SU-DHL-6 (cell line): ENCODE measurements around the gene FRAS1.
"Not testable (repeated sequence)": the region's sequence is repeated elsewhere in the genome, so short reads cannot be mapped to it uniquely, and the experiment has no call there.

Experiments used
- H2AFZ ChIP-seq: fragments of 200-600 bp; sonication (generic); 2 replicates; pipeline ENCODE4 v1.6.1; 2014; ENCODE audit warnings: low read depth, mild to moderate bottlenecking, moderate library complexity, mixed read lengths, antibody characterized with exemption, low read length; ENCODE audit not compliant: severe bottlenecking
- H3F3A ChIP-seq: fragments of 200-600 bp; shearing (Covaris generic); 2 replicates; pipeline ENCODE4 v1.6.0; 2016; ENCODE audit warnings: antibody characterized with exemption, mild to moderate bottlenecking; ENCODE audit not compliant: insufficient read depth
- H3K27ac ChIP-seq: fragments of 200-600 bp; sonication (generic); 2 replicates; pipeline ENCODE4 v1.5.1; 2016; ENCODE audit warnings: low read depth, mild to moderate bottlenecking, low read length, moderate library complexity, mixed read lengths
- H3K27me3 ChIP-seq: fragments of 200-600 bp; sonication (generic), shearing (Covaris generic); 2 replicates; pipeline ENCODE4 v1.6.0; 2014; ENCODE audit warnings: mild to moderate bottlenecking, low read length
- H3K36me3 ChIP-seq: fragments of 200-600 bp; sonication (generic); 2 replicates; pipeline ENCODE4 v1.6.1; 2014; ENCODE audit warnings: mild to moderate bottlenecking, low read length, mixed read lengths
- H3K4me2 ChIP-seq: fragments of 300-600, 200-600 bp; shearing (Covaris generic), sonication (generic); 2 replicates; pipeline ENCODE4 v1.6.0; 2014; ENCODE audit warnings: low read length, low read depth, mild to moderate bottlenecking; ENCODE audit not compliant: poor library complexity, severe bottlenecking
- H3K4me3 ChIP-seq: fragments of 200-600 bp; sonication (generic); 2 replicates; pipeline ENCODE4 v1.5.1; 2014; ENCODE audit warnings: antibody characterized with exemption, low read length, mild to moderate bottlenecking, mixed read lengths; ENCODE audit not compliant: insufficient read depth, poor library complexity, severe bottlenecking
- H3K79me2 ChIP-seq: fragments of 200-600 bp; sonication (generic); 2 replicates; pipeline ENCODE4 v1.6.1; 2014; ENCODE audit warnings: mild to moderate bottlenecking, low read length, moderate library complexity; ENCODE audit not compliant: insufficient read depth
- H3K9ac ChIP-seq: fragments of 200-600 bp; sonication (generic); 2 replicates; pipeline ENCODE4 v1.7.0; 2014; ENCODE audit warnings: mild to moderate bottlenecking, low read length
- H3K9me2 ChIP-seq: fragments of 200-600 bp; sonication (generic); replicated peaks from 2 replicates; pipeline ENCODE4 v1.6.1; 2014; ENCODE audit warnings: low read length; ENCODE audit not compliant: insufficient read depth
- H3K9me3 ChIP-seq: fragments of 200-600 bp; sonication (generic); 2 replicates; pipeline ENCODE4 v1.6.1; 2014; ENCODE audit warnings: low read length, mixed read lengths; ENCODE audit not compliant: insufficient read depth
- H4K20me1 ChIP-seq: fragments of 200-600 bp; sonication (generic); 2 replicates; pipeline ENCODE4 v1.6.1; 2014; ENCODE audit warnings: low read depth, mild to moderate bottlenecking, antibody characterized with exemption, low read length, moderate library complexity, mixed read lengths
- EZH2phosphoT487 ChIP-seq: fragments of 200-600 bp; sonication (generic), shearing (Covaris generic); conservative IDR thresholded peaks from 2 replicates; pipeline ENCODE4 v1.6.1; 2018; ENCODE audit warnings: mild to moderate bottlenecking, antibody characterized with exemption, low read length, moderate library complexity, mixed read lengths
- TF ChIP-seq, protein P1 (sequence below): fragments of 200-600 bp; sonication (generic); IDR thresholded peaks from one replicate; pipeline ENCODE4 v1.5.1; 2017; ENCODE audit warnings: antibody characterized with exemption, mild to moderate bottlenecking, low read length, moderate library complexity; ENCODE audit not compliant: insufficient read depth, poor library complexity, severe bottlenecking

The FRAS1 gene

DNA sequence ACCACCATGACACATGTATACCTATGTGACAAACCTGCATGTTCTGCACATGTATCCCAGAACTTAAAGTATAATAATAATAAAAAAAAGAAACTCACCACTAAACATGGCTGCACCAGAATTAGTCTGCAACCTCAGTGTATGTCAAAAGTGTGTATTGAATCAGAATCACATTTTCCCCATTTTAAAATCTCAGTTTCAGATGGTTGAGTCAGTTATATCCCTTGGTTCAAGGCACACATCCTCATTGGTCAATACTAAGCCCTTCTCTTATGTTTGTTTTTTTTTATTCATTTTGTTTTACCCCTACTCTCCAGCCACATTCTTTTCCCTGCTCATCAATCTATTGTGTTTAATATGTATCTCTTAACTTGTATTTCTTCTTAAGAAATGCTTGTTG, 436.6 kb downstream of the FRAS1 start:
- Histone ChIP-seq H3K4me2 (no peak overlapping the region), H3K36me3 (no peaks in the 10 kb centered on the region), H3K9me2 (no peaks in the 10 kb centered on the region), H3K9ac (no peak overlapping the region), H3K9me3 (no peaks in the 10 kb centered on the region), H3K27me3 (no peaks in the 10 kb centered on the region), H3K79me2 (no peaks in the 10 kb centered on the region), H3K4me3 (no peak overlapping the region), H3F3A (no peaks in the 10 kb centered on the region), H3K27ac (no peak overlapping the region), H4K20me1 (no peaks in the 10 kb centered on the region), H2AFZ (no peak overlapping the region)
- TF ChIP-seq, protein P1, sequence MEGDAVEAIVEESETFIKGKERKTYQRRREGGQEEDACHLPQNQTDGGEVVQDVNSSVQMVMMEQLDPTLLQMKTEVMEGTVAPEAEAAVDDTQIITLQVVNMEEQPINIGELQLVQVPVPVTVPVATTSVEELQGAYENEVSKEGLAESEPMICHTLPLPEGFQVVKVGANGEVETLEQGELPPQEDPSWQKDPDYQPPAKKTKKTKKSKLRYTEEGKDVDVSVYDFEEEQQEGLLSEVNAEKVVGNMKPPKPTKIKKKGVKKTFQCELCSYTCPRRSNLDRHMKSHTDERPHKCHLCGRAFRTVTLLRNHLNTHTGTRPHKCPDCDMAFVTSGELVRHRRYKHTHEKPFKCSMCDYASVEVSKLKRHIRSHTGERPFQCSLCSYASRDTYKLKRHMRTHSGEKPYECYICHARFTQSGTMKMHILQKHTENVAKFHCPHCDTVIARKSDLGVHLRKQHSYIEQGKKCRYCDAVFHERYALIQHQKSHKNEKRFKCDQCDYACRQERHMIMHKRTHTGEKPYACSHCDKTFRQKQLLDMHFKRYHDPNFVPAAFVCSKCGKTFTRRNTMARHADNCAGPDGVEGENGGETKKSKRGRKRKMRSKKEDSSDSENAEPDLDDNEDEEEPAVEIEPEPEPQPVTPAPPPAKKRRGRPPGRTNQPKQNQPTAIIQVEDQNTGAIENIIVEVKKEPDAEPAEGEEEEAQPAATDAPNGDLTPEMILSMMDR = no peak
- TF ChIP-seq EZH2phosphoT487 = no peak

DNA sequence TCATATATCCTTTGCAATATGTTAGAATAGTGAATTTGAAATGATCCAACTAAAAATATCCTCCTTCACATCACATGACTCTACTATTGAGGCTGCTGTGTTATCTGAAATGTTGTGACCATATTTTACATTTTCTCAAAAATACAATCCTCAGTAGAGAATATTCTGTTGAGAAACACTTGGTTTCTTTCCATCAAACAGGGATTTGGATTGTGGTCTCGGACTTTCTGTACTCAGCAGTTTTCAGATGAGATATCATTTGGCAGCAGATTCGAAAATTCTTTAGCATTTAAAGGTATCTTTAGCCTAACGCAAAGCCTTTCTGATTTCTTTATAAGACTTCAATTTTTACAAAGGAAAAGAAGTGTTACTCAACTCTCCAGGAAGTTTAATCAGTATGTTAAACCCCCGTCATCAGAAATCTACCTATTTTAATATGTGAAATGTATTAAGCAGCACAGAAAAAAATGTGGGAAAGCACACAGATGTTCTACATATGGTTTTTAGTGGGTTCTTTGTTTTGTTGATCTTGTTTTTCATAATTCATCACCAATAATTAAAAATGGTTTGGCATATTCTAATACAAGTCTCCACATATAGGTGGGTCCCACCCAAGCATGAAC, 439.0 kb downstream of the FRAS1 start:
- Histone ChIP-seq H4K20me1 (no peaks in the 10 kb centered on the region), H3K27ac (no peak overlapping the region), H3F3A (no peaks in the 10 kb centered on the region), H3K9me3 (no peaks in the 10 kb centered on the region), H3K27me3 (no peaks in the 10 kb centered on the region), H2AFZ (no peak overlapping the region), H3K9ac (no peak overlapping the region), H3K79me2 (no peaks in the 10 kb centered on the region), H3K4me2 (no peak overlapping the region), H3K4me3 (no peak overlapping the region), H3K9me2 (no peaks in the 10 kb centered on the region), H3K36me3 (no peaks in the 10 kb centered on the region)
- TF ChIP-seq, protein P1 = no peak
- no peak for TF ChIP-seq EZH2phosphoT487

DNA sequence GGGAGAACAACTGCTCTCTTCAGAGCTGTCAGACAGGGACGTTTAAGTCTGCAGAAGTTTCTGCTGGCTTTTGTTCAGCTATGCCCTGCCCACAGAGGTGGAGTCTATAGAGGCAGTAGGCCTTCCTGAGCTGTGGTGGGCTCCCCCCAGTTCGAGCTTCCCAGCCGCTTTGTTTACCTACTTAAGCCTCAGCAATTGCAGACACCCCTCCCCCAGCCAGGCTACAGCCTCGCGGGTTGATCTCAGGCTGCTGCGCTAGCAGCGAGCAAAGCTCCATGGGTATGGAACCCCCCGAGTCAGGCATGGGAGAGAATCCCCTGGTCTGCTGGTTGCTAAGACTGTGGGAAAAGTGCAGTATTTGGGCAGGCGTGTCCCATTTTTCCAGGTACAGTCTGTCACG, 449.1 kb downstream of the FRAS1 start:
- not testable (repeated sequence) for H3K4me2 ChIP-seq, H3K36me3 ChIP-seq, H3K27me3 ChIP-seq, H3K27ac ChIP-seq, H2AFZ ChIP-seq, H3K79me2 ChIP-seq, H3K9me2 ChIP-seq, H3K9ac ChIP-seq, H3F3A ChIP-seq, H3K4me3 ChIP-seq, H4K20me1 ChIP-seq, H3K9me3 ChIP-seq

DNA sequence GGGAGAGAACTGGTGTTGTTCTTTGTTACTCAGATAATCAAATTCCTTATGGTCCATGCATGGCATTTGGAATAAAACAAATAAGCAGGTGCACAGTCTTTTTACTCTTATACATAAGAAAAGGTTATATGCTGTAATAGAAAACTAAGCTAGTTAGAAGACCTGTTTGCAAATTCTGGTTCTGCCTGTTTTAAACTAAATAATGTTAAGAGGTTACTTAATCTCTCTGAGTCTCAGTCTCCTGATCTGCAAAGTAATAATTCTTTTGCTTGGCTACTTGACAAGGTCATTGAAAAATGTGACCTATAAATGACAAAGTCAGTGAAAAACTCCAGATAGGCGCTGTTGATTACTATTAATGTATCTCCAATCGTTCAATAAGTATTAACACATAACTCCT, 451.9 kb downstream of the FRAS1 start:
- TF ChIP-seq, protein P1 = no peak
- no peak for TF ChIP-seq EZH2phosphoT487
- H3K27ac ChIP-seq = no peak overlapping the region
- H3K27me3 ChIP-seq = no peaks in the 10 kb centered on the region
- H3K36me3 ChIP-seq = no peaks in the 10 kb centered on the region
- H3K9ac ChIP-seq = no peak overlapping the region
- H3K4me2 ChIP-seq = no peak overlapping the region
- no peak overlapping the region for H3K4me3 ChIP-seq
- H3F3A ChIP-seq = no peaks in the 10 kb centered on the region
- H3K9me3 ChIP-seq = no peaks in the 10 kb centered on the region
- no peaks in the 10 kb centered on the region for H3K9me2 ChIP-seq
- H3K79me2 ChIP-seq = no peaks in the 10 kb centered on the region
- no peak overlapping the region for H2AFZ ChIP-seq
- H4K20me1 ChIP-seq = no peaks in the 10 kb centered on the region
